Panc1 (cell line): ENCODE data around the gene NEK7. TPM values are rescaled to one million over a fixed set of nuclear protein-coding genes. Genes with fewer than 3 reads are reported as not detected.

Source experiments
- ATAC-seq: fragments of 200-7000 bp; cut with Tn5 transposase; 2 replicates; pipeline ENCODE4 v1.9.1; 2020; ENCODE audit warnings: mild to moderate bottlenecking, moderate library complexity
- BruUV-seq: library from RNA; stranded (reverse); fragments of 400-500 nt; replicated peaks from 2 replicates; lab custom pipeline; 2021; lab: Mats Ljungman, UMichigan
- CTCF ChIA-PET: fragments of 300-600 bp; sonication (Branson Sonifier 250); formaldehyde crosslinking; loops from one replicate; lab custom pipeline; 2022; ENCODE audit warnings: antibody characterized with exemption; lab: Charles Lee
- POLR2A ChIA-PET: fragments of 300-600 bp; sonication (Branson Sonifier 250); formaldehyde crosslinking; loops from one replicate; lab custom pipeline; 2022; ENCODE audit warnings: antibody characterized with exemption; lab: Charles Lee
- DNase-seq: peaks from one replicate; pipeline ENCODE4 v3.0.0-alpha.2; 2010; ENCODE audit warnings: low read depth, low spot score
- H3K27ac ChIP-seq: 2 replicates; pipeline ENCODE4 v1.5.1; 2011; ENCODE audit warnings: mild to moderate bottlenecking, low read length, inconsistent platforms
- H3K27me3 ChIP-seq: fragments of 200-500 bp; sonication (Bioruptor generic); 2 replicates; pipeline ENCODE4 v1.6.0; 2014; ENCODE audit warnings: low read length, inconsistent platforms; ENCODE audit not compliant: control insufficient read depth, insufficient read depth
- H3K36me3 ChIP-seq: fragments of 200-500 bp; sonication (Bioruptor generic); 2 replicates; pipeline ENCODE4 v1.5.1; 2014; ENCODE audit warnings: inconsistent platforms, mild to moderate bottlenecking, low read length, moderate library complexity; ENCODE audit not compliant: control insufficient read depth, insufficient read depth
- H3K4me1 ChIP-seq: 2 replicates; pipeline ENCODE4 v1.5.1; 2011; ENCODE audit warnings: inconsistent platforms, mild to moderate bottlenecking, low read length, moderate library complexity; ENCODE audit not compliant: control insufficient read depth, insufficient read depth
- H3K4me3 ChIP-seq, 2 experiments: 2 replicates each; pipeline ENCODE4 v1.5.1; 2011 to 2012; ENCODE audit warnings: low read depth in 2 of 2, low read length in 2 of 2, mild to moderate bottlenecking in 2 of 2, inconsistent platforms in 1 of 2, moderate library complexity in 1 of 2
- H3K9me3 ChIP-seq: fragments of 200-500 bp; sonication (Bioruptor generic); 2 replicates; pipeline ENCODE4 v1.5.1; 2014; ENCODE audit warnings: low read depth, mild to moderate bottlenecking, inconsistent platforms, low read length, moderate library complexity; ENCODE audit not compliant: control insufficient read depth, insufficient read depth
- POLR2AphosphoS5 ChIP-seq: IDR thresholded peaks from 2 replicates; pipeline ENCODE4 v1.6.1; 2012; ENCODE audit warnings: mild to moderate bottlenecking, low read depth, low read length, moderate library complexity
- SIN3A ChIP-seq: IDR thresholded peaks from 2 replicates; pipeline ENCODE4 v1.6.1; 2012; ENCODE audit warnings: low read depth, mild to moderate bottlenecking, low read length, moderate library complexity, borderline replicate concordance; ENCODE audit not compliant: insufficient read depth
- TCF7L2 ChIP-seq: IDR thresholded peaks from 2 replicates; pipeline ENCODE4 v1.6.1; 2011; ENCODE audit warnings: mild to moderate bottlenecking, low read depth, low read length, inconsistent platforms
- in situ Hi-C: cut with HindIII; loops from 2 replicates; pipeline ENCODE4 v1.10.0; 2016; ENCODE audit warnings: low sequenced_read_pairs, low pct_unique_long_range_greater_than_20kb
- intact Hi-C: fragments of 100-400 bp; cut with micrococcal nuclease; formaldehyde crosslinking; loops from one replicate; pipeline ENCODE4 v1.10.0; 2022; ENCODE audit not compliant: unreplicated experiment
- total RNA-seq: library from RNA; stranded (reverse); gene quantifications from one replicate; pipeline ENCODE4 v1.2.1, GENCODE V29; 2021; ENCODE audit not compliant: unreplicated experiment
- TF ChIP-seq, protein P1 (sequence below): fragments of 450-650 bp; IDR thresholded peaks from 2 replicates; pipeline ENCODE4 v1.5.1; 2017; ENCODE audit warnings: mild to moderate bottlenecking
- TF ChIP-seq, protein P2 (sequence below), 2 experiments: IDR thresholded peaks; 2 replicates each; pipeline ENCODE4 v1.6.1; 2011 to 2012; ENCODE audit warnings: low read depth in 2 of 2, control low read depth in 1 of 2, low read length in 1 of 2, mild to moderate bottlenecking in 1 of 2, moderate library complexity in 1 of 2; ENCODE audit not compliant: insufficient read depth in 1 of 2

Gene NEK7
- total RNA-seq, 1 experiment from 2014 or later: 53.0 TPM

DNA sequence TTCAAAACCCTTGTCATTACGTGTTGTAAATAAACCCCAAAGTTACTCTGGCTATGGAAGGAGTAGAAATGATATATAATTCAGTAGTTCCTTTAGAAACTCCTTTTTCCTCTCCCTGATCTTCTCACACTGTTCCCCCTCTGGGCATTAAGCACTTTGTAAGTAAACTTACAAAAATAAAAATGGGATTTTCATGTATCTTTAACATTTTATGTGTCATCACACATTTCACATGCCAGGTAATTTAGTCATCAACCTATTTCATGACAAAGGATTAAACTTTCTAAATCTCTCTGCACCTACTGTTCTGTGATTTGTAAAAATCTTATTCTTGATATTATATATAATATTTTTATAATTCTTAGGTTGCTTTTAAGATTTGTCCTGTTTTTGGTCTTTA is 176.9 kb downstream of the NEK7 start:
- in situ Hi-C loops: no loop called here
- TF ChIP-seq, protein P1, sequence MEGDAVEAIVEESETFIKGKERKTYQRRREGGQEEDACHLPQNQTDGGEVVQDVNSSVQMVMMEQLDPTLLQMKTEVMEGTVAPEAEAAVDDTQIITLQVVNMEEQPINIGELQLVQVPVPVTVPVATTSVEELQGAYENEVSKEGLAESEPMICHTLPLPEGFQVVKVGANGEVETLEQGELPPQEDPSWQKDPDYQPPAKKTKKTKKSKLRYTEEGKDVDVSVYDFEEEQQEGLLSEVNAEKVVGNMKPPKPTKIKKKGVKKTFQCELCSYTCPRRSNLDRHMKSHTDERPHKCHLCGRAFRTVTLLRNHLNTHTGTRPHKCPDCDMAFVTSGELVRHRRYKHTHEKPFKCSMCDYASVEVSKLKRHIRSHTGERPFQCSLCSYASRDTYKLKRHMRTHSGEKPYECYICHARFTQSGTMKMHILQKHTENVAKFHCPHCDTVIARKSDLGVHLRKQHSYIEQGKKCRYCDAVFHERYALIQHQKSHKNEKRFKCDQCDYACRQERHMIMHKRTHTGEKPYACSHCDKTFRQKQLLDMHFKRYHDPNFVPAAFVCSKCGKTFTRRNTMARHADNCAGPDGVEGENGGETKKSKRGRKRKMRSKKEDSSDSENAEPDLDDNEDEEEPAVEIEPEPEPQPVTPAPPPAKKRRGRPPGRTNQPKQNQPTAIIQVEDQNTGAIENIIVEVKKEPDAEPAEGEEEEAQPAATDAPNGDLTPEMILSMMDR: no peak
- TF ChIP-seq POLR2AphosphoS5 (no peak), SIN3A (no peak), TCF7L2 (no peak)
- TF ChIP-seq, protein P2, sequence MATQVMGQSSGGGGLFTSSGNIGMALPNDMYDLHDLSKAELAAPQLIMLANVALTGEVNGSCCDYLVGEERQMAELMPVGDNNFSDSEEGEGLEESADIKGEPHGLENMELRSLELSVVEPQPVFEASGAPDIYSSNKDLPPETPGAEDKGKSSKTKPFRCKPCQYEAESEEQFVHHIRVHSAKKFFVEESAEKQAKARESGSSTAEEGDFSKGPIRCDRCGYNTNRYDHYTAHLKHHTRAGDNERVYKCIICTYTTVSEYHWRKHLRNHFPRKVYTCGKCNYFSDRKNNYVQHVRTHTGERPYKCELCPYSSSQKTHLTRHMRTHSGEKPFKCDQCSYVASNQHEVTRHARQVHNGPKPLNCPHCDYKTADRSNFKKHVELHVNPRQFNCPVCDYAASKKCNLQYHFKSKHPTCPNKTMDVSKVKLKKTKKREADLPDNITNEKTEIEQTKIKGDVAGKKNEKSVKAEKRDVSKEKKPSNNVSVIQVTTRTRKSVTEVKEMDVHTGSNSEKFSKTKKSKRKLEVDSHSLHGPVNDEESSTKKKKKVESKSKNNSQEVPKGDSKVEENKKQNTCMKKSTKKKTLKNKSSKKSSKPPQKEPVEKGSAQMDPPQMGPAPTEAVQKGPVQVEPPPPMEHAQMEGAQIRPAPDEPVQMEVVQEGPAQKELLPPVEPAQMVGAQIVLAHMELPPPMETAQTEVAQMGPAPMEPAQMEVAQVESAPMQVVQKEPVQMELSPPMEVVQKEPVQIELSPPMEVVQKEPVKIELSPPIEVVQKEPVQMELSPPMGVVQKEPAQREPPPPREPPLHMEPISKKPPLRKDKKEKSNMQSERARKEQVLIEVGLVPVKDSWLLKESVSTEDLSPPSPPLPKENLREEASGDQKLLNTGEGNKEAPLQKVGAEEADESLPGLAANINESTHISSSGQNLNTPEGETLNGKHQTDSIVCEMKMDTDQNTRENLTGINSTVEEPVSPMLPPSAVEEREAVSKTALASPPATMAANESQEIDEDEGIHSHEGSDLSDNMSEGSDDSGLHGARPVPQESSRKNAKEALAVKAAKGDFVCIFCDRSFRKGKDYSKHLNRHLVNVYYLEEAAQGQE (IDR thresholded peaks at IDR 0.05; ENCODE audit: insufficient read depth in 1 of 2, low read depth in 2 of 2, low read length in 1 of 2): no peak
- ChIA-PET POLR2A (no interaction called here), CTCF (no interaction called here)
- H3K36me3 ChIP-seq: no peaks in the 10 kb centered on the region
- DNase-seq (no peak), ATAC-seq (no peak)
- H3K27me3 ChIP-seq: no peaks in the 10 kb centered on the region
- intact Hi-C loops: no loop called here
- H3K27ac ChIP-seq: no peak overlapping the region
- H3K9me3 ChIP-seq: no peaks in the 10 kb centered on the region
- no peak overlapping the region for H3K4me3 ChIP-seq
- BruUV-seq: no TSS peak
- H3K4me1 ChIP-seq: no peaks in the 10 kb centered on the region

DNA sequence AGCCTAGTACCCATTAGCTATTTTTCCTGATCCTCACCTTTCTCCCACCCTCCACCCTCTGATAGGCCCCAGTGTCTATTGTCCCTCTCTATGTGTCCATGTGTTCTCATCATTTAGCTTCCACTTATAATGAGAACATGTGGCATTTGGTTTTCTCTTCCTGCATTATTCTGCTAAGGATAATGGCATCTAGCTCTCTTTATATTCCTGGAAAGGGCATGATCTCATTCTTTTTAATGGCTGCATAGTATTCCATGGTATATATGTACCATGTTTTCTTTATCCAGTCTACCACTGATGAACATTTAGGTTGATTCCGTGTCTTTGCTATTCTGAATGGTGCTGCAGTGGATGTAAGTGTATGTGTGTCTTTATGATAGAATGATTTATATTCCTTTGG is 178.9 kb downstream of the NEK7 start:
- DNase-seq: no peak
- no TSS peak for BruUV-seq
- intact Hi-C loops: no loop called here

More for the DNA sequence above, 178.9 kb downstream of the NEK7 start:
- ChIA-PET CTCF (no interaction called here), POLR2A (no interaction called here)
- no peak for TF ChIP-seq TCF7L2
- TF ChIP-seq, protein P1: no peak
- in situ Hi-C loops: no loop called here
- Histone ChIP-seq H3K27me3 (no peaks in the 10 kb centered on the region), H3K27ac (no peak overlapping the region), H3K9me3 (no peaks in the 10 kb centered on the region), H3K4me1 (no peaks in the 10 kb centered on the region), H3K4me3 (no peak overlapping the region), H3K36me3 (no peaks in the 10 kb centered on the region)
- ATAC-seq: no peak
